ENCODE results near the gene AKIRIN2.
A peak's percentile ranks its signal among the peaks of the same experiment; 100 is the strongest.

The AKIRIN2 gene

GRCh38 chr6:87661016-87661415, 41.0 kb downstream of the AKIRIN2 start:
- no peak for FAIRE-seq
- no peak for DNase-seq (ENCODE audit: extremely low spot score, insufficient read length, low read depth)

GRCh38 chr6:87660226-87660911, 41.7 kb downstream of the AKIRIN2 start:
- DNase-seq (ENCODE audit: extremely low spot score, insufficient read length, low read depth) (no peak), FAIRE-seq (no peak)

- no peak for FAIRE-seq
- DNase-seq (ENCODE audit: extremely low spot score, insufficient read length, low read depth), result no peak
Measured at GRCh38 chr6:87658516-87658915, 43.5 kb downstream of the AKIRIN2 start.

GRCh38 chr6:87656857-87657256, 45.2 kb downstream of the AKIRIN2 start:
- no peak for DNase-seq (ENCODE audit: extremely low spot score, insufficient read length, low read depth)
- peak; percentile 69 for FAIRE-seq

- no peak for FAIRE-seq
Measured at GRCh38 chr6:87655824-87656223, 46.2 kb downstream of the AKIRIN2 start.

GRCh38 chr6:87654875-87655454, 47.1 kb downstream of the AKIRIN2 start:
- DNase-seq (ENCODE audit: extremely low spot score, insufficient read length, low read depth) (no peak), FAIRE-seq (no peak)

More at GRCh38 chr6:87655824-87656223, 46.2 kb downstream of the AKIRIN2 start:
- no peak for DNase-seq (ENCODE audit: extremely low spot score, insufficient read length, low read depth)

- DNase-seq (ENCODE audit: extremely low spot score, insufficient read length, low read depth) (no peak), FAIRE-seq (no peak)
Measured at GRCh38 chr6:87654122-87654521, 47.9 kb downstream of the AKIRIN2 start.

GRCh38 chr6:87653074-87653962, 48.7 kb downstream of the AKIRIN2 start:
- DNase-seq (ENCODE audit: extremely low spot score, insufficient read length, low read depth) (no peak), FAIRE-seq (no peak)

- FAIRE-seq (peak; percentile 67), DNase-seq (ENCODE audit: extremely low spot score, insufficient read length, low read depth) (no peak)
Measured at GRCh38 chr6:87645080-87645479, 57.0 kb downstream of the AKIRIN2 start.

GRCh38 chr6:87641065-87641692, 60.9 kb downstream of the AKIRIN2 start:
- FAIRE-seq (no peak), DNase-seq (ENCODE audit: extremely low spot score, insufficient read length, low read depth) (no peak)

- no peak for DNase-seq (ENCODE audit: extremely low spot score, insufficient read length, low read depth)
- FAIRE-seq, result no peak
Measured at GRCh38 chr6:87639373-87639772, 62.7 kb downstream of the AKIRIN2 start.

- DNase-seq (ENCODE audit: extremely low spot score, insufficient read length, low read depth) (no peak), FAIRE-seq (no peak)
Measured at GRCh38 chr6:87637106-87637505, 64.9 kb downstream of the AKIRIN2 start.

- no peak for FAIRE-seq
- DNase-seq (ENCODE audit: extremely low spot score, insufficient read length, low read depth), result no peak
Measured at GRCh38 chr6:87636315-87636714, 65.7 kb downstream of the AKIRIN2 start.

- peak; percentile 46 for FAIRE-seq
Measured at GRCh38 chr6:87633851-87634250, 68.2 kb downstream of the AKIRIN2 start.

GRCh38 chr6:87630746-87631145, 71.3 kb downstream of the AKIRIN2 start:
- DNase-seq (ENCODE audit: extremely low spot score, insufficient read length, low read depth) (no peak), FAIRE-seq (no peak)

More at GRCh38 chr6:87633851-87634250, 68.2 kb downstream of the AKIRIN2 start:
- no peak for DNase-seq (ENCODE audit: extremely low spot score, insufficient read length, low read depth)

GRCh38 chr6:87628881-87629280, 73.2 kb downstream of the AKIRIN2 start:
- FAIRE-seq, result no peak
- no peak for DNase-seq (ENCODE audit: extremely low spot score, insufficient read length, low read depth)

GRCh38 chr6:87628424-87628823, 73.6 kb downstream of the AKIRIN2 start:
- no peak for FAIRE-seq
- no peak for DNase-seq (ENCODE audit: extremely low spot score, insufficient read length, low read depth)
